BE2C (cell line): Measurements from ENCODE around the gene PROX1.

Source experiments
- DNase-seq: peaks from one replicate; pipeline ENCODE4 v3.0.0-alpha.2; 2020
- H3K27me3 ChIP-seq: fragments of 250-450 bp; sonication (Bioruptor Pico); 2 replicates; pipeline ENCODE4 v1.5.1; 2020; ENCODE audit warnings: mild to moderate bottlenecking
- H3K36me3 ChIP-seq: fragments of 250-450 bp; sonication (Bioruptor Pico); 2 replicates; pipeline ENCODE4 v1.5.1; 2020; ENCODE audit warnings: mild to moderate bottlenecking
- H3K4me1 ChIP-seq: fragments of 250-450 bp; sonication (Bioruptor Pico); 2 replicates; pipeline ENCODE4 v1.5.1; 2020
- H3K4me3 ChIP-seq: 2 replicates; pipeline ENCODE4 v1.5.1; 2011; ENCODE audit warnings: low read depth, low read length
- H3K9me3 ChIP-seq: fragments of 250-450 bp; sonication (Bioruptor Pico); 2 replicates; pipeline ENCODE4 v1.5.1; 2020
- TF ChIP-seq, protein P1 (sequence below): IDR thresholded peaks from 2 replicates; pipeline ENCODE4 v1.5.1; 2012; ENCODE audit warnings: mild to moderate bottlenecking, low read depth, low read length

The PROX1 gene

DNA sequence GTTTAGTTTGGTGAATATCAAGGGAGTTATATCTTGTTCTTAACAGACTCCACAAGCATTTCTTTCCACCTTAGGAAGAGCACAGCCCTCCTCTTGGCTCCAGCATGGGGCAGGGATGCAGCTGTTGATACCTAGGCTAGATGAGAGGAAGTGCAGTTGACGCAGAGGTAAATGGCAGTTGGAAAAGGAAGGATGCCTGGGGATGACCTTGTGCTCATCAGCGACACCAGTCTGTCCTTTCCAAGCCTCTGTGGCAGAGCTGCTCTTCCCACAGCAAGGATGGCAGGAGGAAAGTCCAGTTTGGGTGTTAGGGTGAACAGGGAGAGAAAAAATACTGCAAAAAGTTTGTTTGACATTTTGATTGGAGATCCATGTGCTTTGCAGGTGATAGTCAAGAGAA is 6.2 kb downstream of the PROX1 start:
- H3K9me3 ChIP-seq = no peaks in the 10 kb centered on the region
- no peaks in the 10 kb centered on the region for H3K27me3 ChIP-seq
- H3K36me3 ChIP-seq = peaks cover 27% of the 10 kb centered on the region
- no peak for DNase-seq
- peaks cover 18% of the 10 kb centered on the region for H3K4me1 ChIP-seq
- TF ChIP-seq, protein P1, sequence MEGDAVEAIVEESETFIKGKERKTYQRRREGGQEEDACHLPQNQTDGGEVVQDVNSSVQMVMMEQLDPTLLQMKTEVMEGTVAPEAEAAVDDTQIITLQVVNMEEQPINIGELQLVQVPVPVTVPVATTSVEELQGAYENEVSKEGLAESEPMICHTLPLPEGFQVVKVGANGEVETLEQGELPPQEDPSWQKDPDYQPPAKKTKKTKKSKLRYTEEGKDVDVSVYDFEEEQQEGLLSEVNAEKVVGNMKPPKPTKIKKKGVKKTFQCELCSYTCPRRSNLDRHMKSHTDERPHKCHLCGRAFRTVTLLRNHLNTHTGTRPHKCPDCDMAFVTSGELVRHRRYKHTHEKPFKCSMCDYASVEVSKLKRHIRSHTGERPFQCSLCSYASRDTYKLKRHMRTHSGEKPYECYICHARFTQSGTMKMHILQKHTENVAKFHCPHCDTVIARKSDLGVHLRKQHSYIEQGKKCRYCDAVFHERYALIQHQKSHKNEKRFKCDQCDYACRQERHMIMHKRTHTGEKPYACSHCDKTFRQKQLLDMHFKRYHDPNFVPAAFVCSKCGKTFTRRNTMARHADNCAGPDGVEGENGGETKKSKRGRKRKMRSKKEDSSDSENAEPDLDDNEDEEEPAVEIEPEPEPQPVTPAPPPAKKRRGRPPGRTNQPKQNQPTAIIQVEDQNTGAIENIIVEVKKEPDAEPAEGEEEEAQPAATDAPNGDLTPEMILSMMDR = no peak; the same call in 1 of the 2 replicates
- H3K4me3 ChIP-seq = peak overlapping the region; percentile 5

GRCh38 chr1:213994888-213995287 is 7.1 kb downstream of the PROX1 start:
- H3K9me3 ChIP-seq = no peaks in the 10 kb centered on the region
- no peak overlapping the region for H3K4me3 ChIP-seq

DNA sequence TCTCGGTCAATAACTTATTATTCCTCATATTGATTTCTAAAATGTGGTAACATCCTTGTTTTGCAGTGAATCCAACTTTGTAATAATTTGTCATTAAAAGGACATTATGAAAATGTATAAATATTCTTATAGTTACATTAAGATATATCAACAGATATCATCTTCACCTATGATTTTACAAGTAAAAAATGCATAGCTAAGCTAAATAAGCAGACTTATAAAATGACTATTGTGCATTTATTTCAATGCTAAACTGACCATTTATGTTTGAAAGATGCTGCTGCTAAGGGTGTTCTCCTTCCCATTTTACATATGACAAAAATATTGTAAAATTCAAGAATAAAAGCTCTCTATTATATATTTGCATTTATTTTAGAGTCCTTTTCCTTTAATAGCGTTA is 7.8 kb downstream of the PROX1 start:
- peaks cover 29% of the 10 kb centered on the region for H3K4me1 ChIP-seq
- peaks cover 44% of the 10 kb centered on the region for H3K36me3 ChIP-seq
- no peaks in the 10 kb centered on the region for H3K27me3 ChIP-seq
- H3K9me3 ChIP-seq = no peaks in the 10 kb centered on the region
- no peak overlapping the region for H3K4me3 ChIP-seq
- no peak for DNase-seq
- TF ChIP-seq, protein P1 = no peak

More at GRCh38 chr1:213994888-213995287, 7.1 kb downstream of the PROX1 start:
- TF ChIP-seq, protein P1 = no peak
- H3K36me3 ChIP-seq = peaks cover 37% of the 10 kb centered on the region
- no peaks in the 10 kb centered on the region for H3K27me3 ChIP-seq
- H3K4me1 ChIP-seq = peaks cover 24% of the 10 kb centered on the region
- DNase-seq = no peak

- DNase-seq = no peak
- TF ChIP-seq, protein P1 = no peak
- Histone ChIP-seq H3K36me3 (peaks cover 52% of the 10 kb centered on the region), H3K4me3 (no peak overlapping the region), H3K4me1 (peaks cover 38% of the 10 kb centered on the region), H3K9me3 (no peaks in the 10 kb centered on the region), H3K27me3 (no peaks in the 10 kb centered on the region)
Measured at GRCh38 chr1:213996320-213997037, 8.7 kb downstream of the PROX1 start.

DNA sequence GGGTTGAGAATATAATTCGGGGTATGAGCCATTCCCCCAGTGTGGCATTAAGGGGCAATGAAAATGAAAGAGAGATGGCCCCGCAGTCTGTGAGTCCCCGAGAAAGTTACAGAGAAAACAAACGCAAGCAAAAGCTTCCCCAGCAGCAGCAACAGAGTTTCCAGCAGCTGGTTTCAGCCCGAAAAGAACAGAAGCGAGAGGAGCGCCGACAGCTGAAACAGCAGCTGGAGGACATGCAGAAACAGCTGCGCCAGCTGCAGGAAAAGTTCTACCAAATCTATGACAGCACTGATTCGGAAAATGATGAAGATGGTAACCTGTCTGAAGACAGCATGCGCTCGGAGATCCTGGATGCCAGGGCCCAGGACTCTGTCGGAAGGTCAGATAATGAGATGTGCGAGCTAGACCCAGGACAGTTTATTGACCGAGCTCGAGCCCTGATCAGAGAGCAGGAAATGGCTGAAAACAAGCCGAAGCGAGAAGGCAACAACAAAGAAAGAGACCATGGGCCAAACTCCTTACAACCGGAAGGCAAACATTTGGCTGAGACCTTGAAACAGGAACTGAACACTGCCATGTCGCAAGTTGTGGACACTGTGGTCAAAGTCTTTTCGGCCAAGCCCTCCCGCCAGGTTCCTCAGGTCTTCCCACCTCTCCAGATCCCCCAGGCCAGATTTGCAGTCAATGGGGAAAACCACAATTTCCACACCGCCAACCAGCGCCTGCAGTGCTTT is 9.4 kb downstream of the PROX1 start:
- no peak for DNase-seq
- Histone ChIP-seq H3K27me3 (no peaks in the 10 kb centered on the region), H3K36me3 (peaks cover 52% of the 10 kb centered on the region), H3K4me1 (peaks cover 42% of the 10 kb centered on the region), H3K9me3 (no peaks in the 10 kb centered on the region), H3K4me3 (no peak overlapping the region)
- TF ChIP-seq, protein P1 = no peak

DNA sequence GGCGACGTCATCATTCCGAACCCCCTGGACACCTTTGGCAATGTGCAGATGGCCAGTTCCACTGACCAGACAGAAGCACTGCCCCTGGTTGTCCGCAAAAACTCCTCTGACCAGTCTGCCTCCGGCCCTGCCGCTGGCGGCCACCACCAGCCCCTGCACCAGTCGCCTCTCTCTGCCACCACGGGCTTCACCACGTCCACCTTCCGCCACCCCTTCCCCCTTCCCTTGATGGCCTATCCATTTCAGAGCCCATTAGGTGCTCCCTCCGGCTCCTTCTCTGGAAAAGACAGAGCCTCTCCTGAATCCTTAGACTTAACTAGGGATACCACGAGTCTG is 10.0 kb downstream of the PROX1 start:
- Histone ChIP-seq H3K9me3 (no peaks in the 10 kb centered on the region), H3K27me3 (no peaks in the 10 kb centered on the region), H3K36me3 (peaks cover 52% of the 10 kb centered on the region), H3K4me3 (no peak overlapping the region), H3K4me1 (peaks cover 43% of the 10 kb centered on the region)
- no peak for DNase-seq
- TF ChIP-seq, protein P1 = no peak
